NB4 (cell line): ENCODE measurements around the gene LY86.

Source experiments
- MYC ChIP-seq: IDR thresholded peaks from 2 replicates; pipeline ENCODE4 v1.6.1; 2011; ENCODE audit warnings: low read depth, low read length
- POLR2A ChIP-seq: IDR thresholded peaks from 2 replicates; pipeline ENCODE4 v1.6.1; 2011; ENCODE audit warnings: mild to moderate bottlenecking; ENCODE audit not compliant: insufficient read length; ENCODE audit errors: extremely low read depth
- TF ChIP-seq, protein P1 (sequence below): IDR thresholded peaks from one replicate; pipeline ENCODE4 v1.5.1; 2012; ENCODE audit warnings: low read depth, low read length

DNA sequence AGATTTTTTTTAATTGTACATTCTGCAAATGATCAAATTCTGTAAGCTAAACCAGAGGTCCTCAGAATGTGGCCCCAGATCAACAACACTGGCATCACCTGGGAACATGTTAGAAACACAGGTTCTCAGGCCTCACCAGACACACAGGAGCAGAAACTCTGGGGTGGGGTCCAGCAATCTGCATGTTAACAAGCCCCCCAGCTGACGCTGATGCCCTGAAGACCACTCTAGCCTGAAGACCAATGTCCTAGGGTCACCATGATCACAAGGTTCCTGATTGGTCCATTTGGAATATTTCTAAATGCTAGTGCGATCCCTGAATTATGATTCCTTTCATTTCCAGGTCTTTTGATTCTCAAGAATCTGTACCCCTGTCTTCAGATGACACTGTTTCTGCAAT is 2.4 kb upstream of the LY86 start:
- TF ChIP-seq POLR2A, result no peak
- TF ChIP-seq, protein P1, sequence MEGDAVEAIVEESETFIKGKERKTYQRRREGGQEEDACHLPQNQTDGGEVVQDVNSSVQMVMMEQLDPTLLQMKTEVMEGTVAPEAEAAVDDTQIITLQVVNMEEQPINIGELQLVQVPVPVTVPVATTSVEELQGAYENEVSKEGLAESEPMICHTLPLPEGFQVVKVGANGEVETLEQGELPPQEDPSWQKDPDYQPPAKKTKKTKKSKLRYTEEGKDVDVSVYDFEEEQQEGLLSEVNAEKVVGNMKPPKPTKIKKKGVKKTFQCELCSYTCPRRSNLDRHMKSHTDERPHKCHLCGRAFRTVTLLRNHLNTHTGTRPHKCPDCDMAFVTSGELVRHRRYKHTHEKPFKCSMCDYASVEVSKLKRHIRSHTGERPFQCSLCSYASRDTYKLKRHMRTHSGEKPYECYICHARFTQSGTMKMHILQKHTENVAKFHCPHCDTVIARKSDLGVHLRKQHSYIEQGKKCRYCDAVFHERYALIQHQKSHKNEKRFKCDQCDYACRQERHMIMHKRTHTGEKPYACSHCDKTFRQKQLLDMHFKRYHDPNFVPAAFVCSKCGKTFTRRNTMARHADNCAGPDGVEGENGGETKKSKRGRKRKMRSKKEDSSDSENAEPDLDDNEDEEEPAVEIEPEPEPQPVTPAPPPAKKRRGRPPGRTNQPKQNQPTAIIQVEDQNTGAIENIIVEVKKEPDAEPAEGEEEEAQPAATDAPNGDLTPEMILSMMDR, result no peak
- no peak for TF ChIP-seq MYC
